Cardiac fibroblast (primary cell): ENCODE data around the gene HAPLN3.

Experiments
- DNase-seq, 2 donors: peaks; one replicate each; pipeline versions ENCODE4 v3.0.0 to v3.0.0-alpha.2; 2010; ENCODE audit warnings: low read depth in 2 of 2
- H3K4me3 ChIP-seq, 2 donors: replicated peaks in 1 of 2; 1 replicate in 1 of 2; 2 replicates in 1 of 2; pipeline ENCODE4 v1.5.1; 2011; ENCODE audit warnings: low read depth in 2 of 2, low read length in 2 of 2, mild to moderate bottlenecking in 2 of 2, moderate library complexity in 1 of 2
- TF ChIP-seq, protein P1 (sequence below): IDR thresholded peaks from one replicate; pipeline ENCODE4 v1.5.1; 2011; ENCODE audit warnings: low read depth, mild to moderate bottlenecking, low read length, inconsistent platforms

The HAPLN3 gene

DNA sequence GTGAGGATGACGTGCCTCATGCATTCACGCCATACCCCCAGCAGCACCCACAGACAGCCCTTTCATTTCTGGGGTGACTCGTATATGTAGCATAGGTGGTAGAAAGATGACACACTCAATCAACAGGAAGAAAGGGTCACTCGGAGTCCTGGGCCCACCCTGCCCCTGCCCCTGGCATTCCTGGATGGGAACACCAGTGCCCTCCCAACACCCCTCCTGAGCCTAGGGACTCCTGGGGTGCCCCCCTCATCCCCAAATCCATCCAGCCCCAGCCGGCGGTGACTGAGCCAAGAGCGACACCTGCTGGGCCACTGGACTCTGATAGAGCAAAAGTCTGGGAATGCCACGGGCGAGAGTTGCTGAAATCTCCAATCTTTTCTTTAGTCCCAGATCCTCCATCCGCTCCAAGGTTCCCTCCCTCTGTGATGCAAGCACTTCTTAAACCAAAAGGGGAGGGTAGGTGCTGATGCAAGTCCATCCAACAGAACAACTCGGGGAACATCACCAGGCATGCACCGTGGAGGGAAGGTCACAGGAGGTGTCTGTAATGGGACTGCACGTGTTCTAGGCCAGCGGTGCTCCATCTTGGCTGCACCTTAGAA lies 61.0 kb downstream of the HAPLN3 start:
- TF ChIP-seq, protein P1, sequence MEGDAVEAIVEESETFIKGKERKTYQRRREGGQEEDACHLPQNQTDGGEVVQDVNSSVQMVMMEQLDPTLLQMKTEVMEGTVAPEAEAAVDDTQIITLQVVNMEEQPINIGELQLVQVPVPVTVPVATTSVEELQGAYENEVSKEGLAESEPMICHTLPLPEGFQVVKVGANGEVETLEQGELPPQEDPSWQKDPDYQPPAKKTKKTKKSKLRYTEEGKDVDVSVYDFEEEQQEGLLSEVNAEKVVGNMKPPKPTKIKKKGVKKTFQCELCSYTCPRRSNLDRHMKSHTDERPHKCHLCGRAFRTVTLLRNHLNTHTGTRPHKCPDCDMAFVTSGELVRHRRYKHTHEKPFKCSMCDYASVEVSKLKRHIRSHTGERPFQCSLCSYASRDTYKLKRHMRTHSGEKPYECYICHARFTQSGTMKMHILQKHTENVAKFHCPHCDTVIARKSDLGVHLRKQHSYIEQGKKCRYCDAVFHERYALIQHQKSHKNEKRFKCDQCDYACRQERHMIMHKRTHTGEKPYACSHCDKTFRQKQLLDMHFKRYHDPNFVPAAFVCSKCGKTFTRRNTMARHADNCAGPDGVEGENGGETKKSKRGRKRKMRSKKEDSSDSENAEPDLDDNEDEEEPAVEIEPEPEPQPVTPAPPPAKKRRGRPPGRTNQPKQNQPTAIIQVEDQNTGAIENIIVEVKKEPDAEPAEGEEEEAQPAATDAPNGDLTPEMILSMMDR = peak; percentile 67
- no peak overlapping the region for H3K4me3 ChIP-seq
- peak; percentile 45 to 68 for DNase-seq

DNA sequence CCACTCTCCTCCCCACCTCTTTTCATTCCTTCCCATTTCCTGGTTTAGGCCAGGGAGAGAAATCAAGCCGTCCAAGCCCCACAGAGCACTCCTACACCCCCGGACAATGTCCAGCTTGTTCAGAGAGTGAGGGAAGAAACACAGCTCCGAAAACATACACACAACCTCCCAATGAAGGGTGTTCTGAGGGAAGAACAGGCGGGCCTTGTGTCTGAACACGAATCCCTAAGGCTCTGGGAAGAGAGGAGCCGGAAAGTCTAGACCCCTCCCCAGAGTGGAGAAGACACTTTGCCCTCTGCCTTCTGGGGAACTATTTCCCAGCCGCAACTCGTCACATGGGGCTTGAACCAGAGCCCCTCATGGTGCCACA lies 61.6 kb downstream of the HAPLN3 start:
- H3K4me3 ChIP-seq = no peak overlapping the region
- DNase-seq = no peak
- TF ChIP-seq, protein P1 = no peak

DNA sequence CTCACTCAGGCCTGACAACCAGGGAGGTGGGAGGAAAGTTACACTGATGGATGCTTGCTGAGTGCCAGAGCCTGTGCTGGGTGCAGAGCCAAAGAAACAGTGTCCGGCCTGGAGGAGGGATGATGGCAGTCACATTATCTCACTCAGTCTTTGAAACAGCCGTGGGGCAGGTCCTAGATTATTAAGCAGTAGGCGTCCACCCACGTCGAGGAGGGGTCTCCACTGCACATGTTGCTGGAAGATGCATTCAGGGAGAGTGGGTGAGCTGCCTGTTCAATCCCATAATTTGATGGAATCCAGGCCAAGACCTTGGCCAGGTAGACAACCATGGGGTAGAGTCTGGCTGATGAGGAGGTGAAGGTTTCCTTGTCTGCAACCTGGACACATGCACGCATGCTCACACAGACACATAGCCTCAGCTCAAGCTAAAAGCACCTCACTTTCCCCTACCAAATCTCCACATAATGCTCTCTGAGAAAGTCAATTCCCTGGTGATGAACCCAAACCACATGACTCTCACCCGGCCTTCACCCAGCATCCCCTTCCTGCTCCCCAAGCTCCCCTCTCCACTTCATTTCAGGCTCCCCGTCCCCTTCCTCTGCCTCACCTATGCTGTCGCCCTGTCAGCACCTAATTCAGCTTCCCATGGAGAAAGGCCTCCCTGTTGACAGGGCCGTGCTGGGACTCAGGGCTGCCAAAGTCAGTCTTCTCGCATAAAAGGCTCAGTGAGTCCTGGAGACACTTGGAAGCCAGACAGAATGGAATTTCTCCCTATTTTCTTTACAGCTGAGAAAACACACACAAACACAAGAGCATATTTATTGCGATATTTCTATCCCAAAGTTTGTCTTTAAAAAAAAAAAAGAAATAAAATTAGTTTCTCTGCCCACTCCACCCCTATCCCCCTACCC lies 62.3 kb downstream of the HAPLN3 start:
- TF ChIP-seq, protein P1 = no peak
- H3K4me3 ChIP-seq = no peak overlapping the region
- no peak for DNase-seq

- TF ChIP-seq, protein P1 = no peak
- no peak for DNase-seq
- H3K4me3 ChIP-seq = no peak overlapping the region
Observed at GRCh38 chr15:88830016-88830415, 65.3 kb downstream of the HAPLN3 start.

DNA sequence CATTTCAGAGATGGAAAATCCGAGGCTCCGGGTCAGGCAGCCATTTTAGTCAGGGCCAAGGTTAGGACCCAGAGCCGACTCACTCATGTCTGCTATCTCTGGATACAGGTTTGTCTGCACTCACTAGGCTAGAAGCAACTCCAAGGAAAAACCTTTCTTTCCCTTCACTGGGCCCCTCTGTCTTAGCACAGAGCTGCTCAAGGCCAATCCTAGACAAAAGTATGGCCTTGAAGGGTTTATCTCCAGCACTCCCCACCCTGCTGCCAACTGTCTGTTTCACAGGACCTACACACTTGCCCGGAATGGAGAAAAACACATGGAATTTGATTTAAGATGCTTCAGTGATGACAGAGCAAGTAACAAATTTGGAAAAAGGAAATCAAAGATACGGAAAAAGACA lies 66.6 kb downstream of the HAPLN3 start:
- H3K4me3 ChIP-seq = no peak overlapping the region
- TF ChIP-seq, protein P1 = no peak
- DNase-seq = no peak
